DND-41 (cell line): ENCODE measurements around the gene ZNF175.

ENCODE experiments used
- EZH2 ChIP-seq: IDR thresholded peaks from 3 replicates; pipeline ENCODE4 v1.6.1; 2012; ENCODE audit warnings: borderline replicate concordance, low read depth, mild to moderate bottlenecking, moderate library complexity, low read length, inconsistent platforms; ENCODE audit not compliant: severe bottlenecking
- TF ChIP-seq, protein P1 (sequence below): IDR thresholded peaks from 2 replicates; pipeline ENCODE4 v1.5.1; 2012; ENCODE audit warnings: borderline replicate concordance, low read length, moderate library complexity, mild to moderate bottlenecking; ENCODE audit not compliant: poor library complexity, severe bottlenecking; ENCODE audit errors: extremely low read depth

DNA sequence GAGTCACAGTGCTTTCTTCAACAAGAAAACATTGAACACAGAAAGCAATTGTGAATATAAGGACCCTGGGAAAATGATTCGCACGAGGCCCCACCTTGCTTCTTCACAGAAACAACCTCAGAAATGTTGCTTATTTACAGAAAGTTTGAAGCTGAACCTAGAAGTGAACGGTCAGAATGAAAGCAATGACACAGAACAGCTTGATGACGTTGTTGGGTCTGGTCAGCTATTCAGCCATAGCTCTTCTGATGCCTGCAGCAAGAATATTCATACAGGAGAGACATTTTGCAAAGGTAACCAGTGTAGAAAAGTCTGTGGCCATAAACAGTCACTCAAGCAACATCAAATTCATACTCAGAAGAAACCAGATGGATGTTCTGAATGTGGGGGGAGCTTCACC is 15.7 kb downstream of the ZNF175 start:
- TF ChIP-seq, protein P1, sequence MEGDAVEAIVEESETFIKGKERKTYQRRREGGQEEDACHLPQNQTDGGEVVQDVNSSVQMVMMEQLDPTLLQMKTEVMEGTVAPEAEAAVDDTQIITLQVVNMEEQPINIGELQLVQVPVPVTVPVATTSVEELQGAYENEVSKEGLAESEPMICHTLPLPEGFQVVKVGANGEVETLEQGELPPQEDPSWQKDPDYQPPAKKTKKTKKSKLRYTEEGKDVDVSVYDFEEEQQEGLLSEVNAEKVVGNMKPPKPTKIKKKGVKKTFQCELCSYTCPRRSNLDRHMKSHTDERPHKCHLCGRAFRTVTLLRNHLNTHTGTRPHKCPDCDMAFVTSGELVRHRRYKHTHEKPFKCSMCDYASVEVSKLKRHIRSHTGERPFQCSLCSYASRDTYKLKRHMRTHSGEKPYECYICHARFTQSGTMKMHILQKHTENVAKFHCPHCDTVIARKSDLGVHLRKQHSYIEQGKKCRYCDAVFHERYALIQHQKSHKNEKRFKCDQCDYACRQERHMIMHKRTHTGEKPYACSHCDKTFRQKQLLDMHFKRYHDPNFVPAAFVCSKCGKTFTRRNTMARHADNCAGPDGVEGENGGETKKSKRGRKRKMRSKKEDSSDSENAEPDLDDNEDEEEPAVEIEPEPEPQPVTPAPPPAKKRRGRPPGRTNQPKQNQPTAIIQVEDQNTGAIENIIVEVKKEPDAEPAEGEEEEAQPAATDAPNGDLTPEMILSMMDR: no peak
- TF ChIP-seq EZH2: no peak
